Mesenchymal stem cell (in vitro differentiated cells and primary cell): ENCODE measurements around the gene SLC22A31.

Experiments used
- DNase-seq: peaks from one replicate; pipeline ENCODE4 v3.0.0-alpha.2; 2013
- H2AFZ ChIP-seq: one replicate; pipeline ENCODE4 v1.6.1; 2013; ENCODE audit warnings: low read depth, mild to moderate bottlenecking, control low read depth, inconsistent platforms, low read length, moderate library complexity
- H2AK5ac ChIP-seq: 2 replicates; pipeline ENCODE4 v1.6.1; 2013; ENCODE audit warnings: low read length, moderate library complexity, mild to moderate bottlenecking, inconsistent platforms; ENCODE audit not compliant: severe bottlenecking
- H2BK120ac ChIP-seq: one replicate; pipeline ENCODE4 v1.6.1; 2013; ENCODE audit warnings: low read depth, mild to moderate bottlenecking, inconsistent platforms, low read length, moderate library complexity
- H2BK12ac ChIP-seq, 2 experiments: one replicate each; pipeline ENCODE4 v1.6.1; 2013; ENCODE audit warnings: inconsistent platforms in 2 of 2, low read length in 2 of 2, mild to moderate bottlenecking in 2 of 2, moderate library complexity in 2 of 2, control low read depth in 1 of 2
- H2BK15ac ChIP-seq: one replicate; pipeline ENCODE4 v1.6.1; 2013; ENCODE audit warnings: mild to moderate bottlenecking, low read depth, inconsistent platforms; ENCODE audit not compliant: poor library complexity, severe bottlenecking
- H2BK5ac ChIP-seq: 2 replicates; pipeline ENCODE4 v1.6.1; 2013; ENCODE audit warnings: low read depth, mild to moderate bottlenecking, low read length, control low read depth, inconsistent platforms; ENCODE audit not compliant: poor library complexity, severe bottlenecking
- H3K14ac ChIP-seq, 2 experiments: one replicate each; pipeline ENCODE4 v1.6.1; 2013; ENCODE audit warnings: inconsistent platforms in 2 of 2, low read length in 2 of 2, control low read depth in 1 of 2, mild to moderate bottlenecking in 1 of 2, moderate library complexity in 1 of 2
- H3K18ac ChIP-seq, 2 experiments: one replicate each; pipeline ENCODE4 v1.6.1; 2013; ENCODE audit warnings: inconsistent platforms in 2 of 2, low read length in 2 of 2, control low read depth in 1 of 2, low read depth in 1 of 2, mild to moderate bottlenecking in 1 of 2
- H3K23ac ChIP-seq, 2 experiments: one replicate each; pipeline ENCODE4 v1.6.1; 2013; ENCODE audit warnings: inconsistent platforms in 2 of 2, low read length in 2 of 2, mild to moderate bottlenecking in 2 of 2, moderate library complexity in 2 of 2, control low read depth in 1 of 2
- H3K27ac ChIP-seq: 2 replicates; pipeline ENCODE4 v1.5.1; 2013; ENCODE audit warnings: mild to moderate bottlenecking, moderate library complexity, low read length, control low read depth, inconsistent platforms; ENCODE audit not compliant: poor library complexity, severe bottlenecking
- H3K27me3 ChIP-seq, 2 experiments: 2 replicates each; pipeline versions ENCODE4 v1.6.1 to v1.7.0; 2013; ENCODE audit warnings: low read length in 2 of 2, mild to moderate bottlenecking in 2 of 2, moderate library complexity in 2 of 2, control low read depth in 1 of 2, inconsistent platforms in 1 of 2; ENCODE audit not compliant: control insufficient read depth in 1 of 2, insufficient read depth in 1 of 2
- H3K36me3 ChIP-seq, 2 experiments: 2 replicates each; pipeline versions ENCODE4 v1.6.1 to v1.7.0; 2013; ENCODE audit warnings: low read length in 2 of 2, control low read depth in 1 of 2, inconsistent platforms in 1 of 2, low read depth in 1 of 2, mild to moderate bottlenecking in 1 of 2; ENCODE audit not compliant: insufficient read depth in 2 of 2, control insufficient read depth in 1 of 2
- H3K4ac ChIP-seq, 2 experiments: one replicate each; pipeline ENCODE4 v1.6.1; 2013; ENCODE audit warnings: inconsistent platforms in 2 of 2, low read length in 2 of 2, mild to moderate bottlenecking in 2 of 2, moderate library complexity in 2 of 2, control low read depth in 1 of 2, low read depth in 1 of 2
- H3K4me1 ChIP-seq: 2 replicates; pipeline ENCODE4 v1.6.1; 2013; ENCODE audit warnings: low read depth, low read length, control low read depth; ENCODE audit not compliant: control insufficient read depth, insufficient read depth
- H3K4me2 ChIP-seq: 2 replicates; pipeline ENCODE4 v1.6.1; 2013; ENCODE audit warnings: low read length, mild to moderate bottlenecking, inconsistent platforms; ENCODE audit not compliant: poor library complexity, severe bottlenecking
- H3K4me3 ChIP-seq, 2 experiments: 2 replicates each; pipeline versions ENCODE4 v1.5.1 to v1.7.0; 2013; ENCODE audit warnings: low read length in 2 of 2, mild to moderate bottlenecking in 2 of 2, control low read depth in 1 of 2, low read depth in 1 of 2; ENCODE audit not compliant: insufficient read depth in 1 of 2
- H3K79me1 ChIP-seq: replicated peaks from 2 replicates; pipeline ENCODE4 v1.6.1; 2013; ENCODE audit warnings: mild to moderate bottlenecking, control low read depth, low read length, inconsistent platforms; ENCODE audit not compliant: poor library complexity, severe bottlenecking
- H3K9ac ChIP-seq: 2 replicates; pipeline ENCODE4 v1.7.0; 2013; ENCODE audit warnings: mild to moderate bottlenecking, low read length, moderate library complexity
- H3K9me3 ChIP-seq: 2 replicates; pipeline ENCODE4 v1.7.0; 2013; ENCODE audit warnings: mild to moderate bottlenecking, low read length; ENCODE audit not compliant: control insufficient read depth
- H4K8ac ChIP-seq: one replicate; pipeline ENCODE4 v1.6.1; 2013; ENCODE audit warnings: inconsistent platforms, mild to moderate bottlenecking, low read length, moderate library complexity
- H4K91ac ChIP-seq: one replicate; pipeline ENCODE4 v1.6.1; 2013; ENCODE audit warnings: mild to moderate bottlenecking, low read length, inconsistent platforms
- WGBS: methylation state at CpG from one replicate; pipeline ENCODE4 v1.1.7; 2013; ENCODE audit warnings: mixed read lengths; 5-methylcytosine and 5-hydroxymethylcytosine counted together

The SLC22A31 gene

GRCh38 chr16:89209522-89210044, 9.2 kb upstream of the SLC22A31 start:
- Histone ChIP-seq H4K8ac (no peak overlapping the region), H3K4me3 (no peak overlapping the region), H2AK5ac (no peak overlapping the region), H2BK5ac (no peak overlapping the region), H2AFZ (no peak overlapping the region), H3K79me1 (no peaks in the 10 kb centered on the region), H2BK15ac (no peak overlapping the region), H3K4me2 (no peak overlapping the region), H3K36me3 (no peaks in the 10 kb centered on the region), H3K4me1 (no peaks in the 10 kb centered on the region), H2BK120ac (no peak overlapping the region), H3K9ac (no peak overlapping the region), H3K14ac (no peak overlapping the region), H2BK12ac (no peak overlapping the region), H3K27me3 (peaks cover 11 to 32% of the 10 kb centered on the region in 2 experiments), H3K18ac (no peak overlapping the region), H4K91ac (no peak overlapping the region), H3K27ac (no peak overlapping the region), H3K23ac (no peak overlapping the region), H3K4ac (no peak overlapping the region), H3K9me3 (no peaks in the 10 kb centered on the region)
- WGBS, result 79% methylated on average over 15 of the region's 15 CpGs
- no peak for DNase-seq

- Histone ChIP-seq H3K4me1 (no peaks in the 10 kb centered on the region), H3K36me3 (no peaks in the 10 kb centered on the region), H3K9me3 (no peaks in the 10 kb centered on the region), H3K4me2 (no peak overlapping the region), H3K18ac (no peak overlapping the region), H3K79me1 (no peaks in the 10 kb centered on the region), H4K91ac (no peak overlapping the region), H4K8ac (no peak overlapping the region), H3K4ac (no peak overlapping the region), H3K27ac (no peak overlapping the region), H3K9ac (no peak overlapping the region), H2BK12ac (no peak overlapping the region), H3K14ac (no peak overlapping the region), H2BK5ac (no peak overlapping the region), H3K4me3 (no peak overlapping the region), H2BK15ac (no peak overlapping the region), H2AK5ac (no peak overlapping the region), H3K27me3 (peaks cover 14 to 48% of the 10 kb centered on the region in 2 experiments), H3K23ac (no peak overlapping the region), H2BK120ac (no peak overlapping the region), H2AFZ (no peak overlapping the region)
- 73% methylated on average over 3 of the region's 4 CpGs for WGBS
- no peak for DNase-seq
Observed at GRCh38 chr16:89207993-89208392, 7.7 kb upstream of the SLC22A31 start.

- 49% methylated on average over 46 of the region's 49 CpGs for WGBS
- H2BK15ac ChIP-seq, result no peak overlapping the region
- no peak overlapping the region for H3K4me2 ChIP-seq
- no peak overlapping the region for H3K4me3 ChIP-seq
- peaks cover 3% of the 10 kb centered on the region for H3K9me3 ChIP-seq
- H2BK12ac ChIP-seq, result no peak overlapping the region
- H2BK5ac ChIP-seq, result no peak overlapping the region
- no peak overlapping the region for H4K91ac ChIP-seq
- H3K9ac ChIP-seq, result no peak overlapping the region
- no peaks in the 10 kb centered on the region for H3K79me1 ChIP-seq
- no peak overlapping the region for H4K8ac ChIP-seq
- no peak overlapping the region for H3K4ac ChIP-seq
- H3K27me3 ChIP-seq, result peaks cover 44 to 66% of the 10 kb centered on the region in 2 experiments
- no peak overlapping the region for H2AK5ac ChIP-seq
- H3K23ac ChIP-seq, result no peak overlapping the region
- H3K27ac ChIP-seq, result no peak overlapping the region
- H3K14ac ChIP-seq, result no peak overlapping the region
- H2AFZ ChIP-seq, result no peak overlapping the region
- H3K36me3 ChIP-seq, result peaks cover 0 to 3% of the 10 kb centered on the region in 2 experiments
- no peak for DNase-seq
- H3K4me1 ChIP-seq, result peaks cover 17% of the 10 kb centered on the region
- no peak overlapping the region for H2BK120ac ChIP-seq
- H3K18ac ChIP-seq, result no peak overlapping the region
Observed at GRCh38 chr16:89202422-89203215, 2.3 kb upstream of the SLC22A31 start.

GRCh38 chr16:89201439-89202377, 1.4 kb upstream of the SLC22A31 start:
- peak overlapping the region in 1 of 2 experiments; percentile 21 for H3K14ac ChIP-seq
- H3K79me1 ChIP-seq, result no peaks in the 10 kb centered on the region
- H3K27ac ChIP-seq, result no peak overlapping the region
- no peak overlapping the region for H2BK15ac ChIP-seq
- no peak overlapping the region for H4K8ac ChIP-seq
- peak overlapping the region; percentile 91 for H3K4me2 ChIP-seq
- H3K4me1 ChIP-seq, result peaks cover 17% of the 10 kb centered on the region
- peak overlapping the region; percentile 77 for H2AFZ ChIP-seq
- DNase-seq, result peak; percentile 71
- H3K18ac ChIP-seq, result no peak overlapping the region
- peaks cover 44 to 70% of the 10 kb centered on the region in 2 experiments for H3K27me3 ChIP-seq
- 3% methylated on average over 43 of the region's 111 CpGs for WGBS
- peak overlapping the region in 1 of 2 experiments; percentile 40 for H3K4me3 ChIP-seq
- no peak overlapping the region for H2AK5ac ChIP-seq
- H3K36me3 ChIP-seq, result peaks cover 0 to 7% of the 10 kb centered on the region in 2 experiments
- peaks cover 3% of the 10 kb centered on the region for H3K9me3 ChIP-seq
- H2BK120ac ChIP-seq, result no peak overlapping the region
- H3K4ac ChIP-seq, result no peak overlapping the region
- no peak overlapping the region for H3K9ac ChIP-seq
- H2BK12ac ChIP-seq, result no peak overlapping the region
- H3K23ac ChIP-seq, result peak overlapping the region in 1 of 2 experiments; percentile 88
- no peak overlapping the region for H4K91ac ChIP-seq
- H2BK5ac ChIP-seq, result no peak overlapping the region
